ENCODE measurements around the gene DCLK2. TPM values are rescaled to one million over a fixed set of nuclear protein-coding genes. Genes with fewer than 3 reads are reported as not detected.

The DCLK2 gene
- total RNA-seq, 2 experiments from 2014 or later = not detected

DNA sequence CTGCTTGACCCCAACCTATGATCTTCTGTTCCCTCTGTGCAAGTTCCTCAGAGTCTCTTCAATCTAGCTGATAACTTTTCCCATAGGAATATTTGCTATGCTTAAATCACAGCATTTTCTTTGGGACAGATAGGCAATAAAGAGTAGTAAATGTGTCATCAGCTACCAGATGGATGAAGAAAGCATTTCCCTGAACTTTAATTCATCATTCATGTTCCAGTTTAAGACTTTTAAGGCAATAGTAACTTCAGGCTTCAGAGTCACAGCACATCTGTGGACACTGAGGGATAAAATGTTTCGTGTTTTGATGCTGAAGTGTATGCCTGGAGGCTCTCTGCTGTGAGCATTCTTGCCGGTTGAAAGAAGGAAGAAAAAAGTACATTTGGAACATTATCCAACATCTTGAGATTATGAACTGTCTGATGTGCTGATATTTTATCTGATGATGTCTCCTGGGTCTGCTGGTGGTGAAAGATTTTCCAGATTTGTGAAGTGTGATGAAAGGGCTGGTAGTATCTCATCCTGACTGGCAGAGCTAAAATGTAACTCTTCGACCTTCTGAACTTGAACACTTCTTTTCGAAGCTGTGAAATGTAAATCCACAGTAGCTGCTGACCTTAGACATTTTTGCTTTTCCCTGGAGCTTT, 133.7 kb downstream of the DCLK2 start:
- H3K4me1 ChIP-seq (ENCODE audit: insufficient read depth, low read length, poor library complexity, severe bottlenecking) = no peaks in the 10 kb centered on the region
- H4K20me1 ChIP-seq (ENCODE audit: insufficient read depth, low read length) = no peaks in the 10 kb centered on the region
- no peak overlapping the region for H2AFZ ChIP-seq (ENCODE audit: low read length)
- H3K9me2 ChIP-seq (ENCODE audit: insufficient read depth, low read length) = no peaks in the 10 kb centered on the region
- no peak overlapping the region for H3K4me3 ChIP-seq (ENCODE audit: low read depth, low read length, poor library complexity, severe bottlenecking)
- H3K9me3 ChIP-seq (ENCODE audit: low read length) = no peaks in the 10 kb centered on the region
- TF ChIP-seq, protein P1, sequence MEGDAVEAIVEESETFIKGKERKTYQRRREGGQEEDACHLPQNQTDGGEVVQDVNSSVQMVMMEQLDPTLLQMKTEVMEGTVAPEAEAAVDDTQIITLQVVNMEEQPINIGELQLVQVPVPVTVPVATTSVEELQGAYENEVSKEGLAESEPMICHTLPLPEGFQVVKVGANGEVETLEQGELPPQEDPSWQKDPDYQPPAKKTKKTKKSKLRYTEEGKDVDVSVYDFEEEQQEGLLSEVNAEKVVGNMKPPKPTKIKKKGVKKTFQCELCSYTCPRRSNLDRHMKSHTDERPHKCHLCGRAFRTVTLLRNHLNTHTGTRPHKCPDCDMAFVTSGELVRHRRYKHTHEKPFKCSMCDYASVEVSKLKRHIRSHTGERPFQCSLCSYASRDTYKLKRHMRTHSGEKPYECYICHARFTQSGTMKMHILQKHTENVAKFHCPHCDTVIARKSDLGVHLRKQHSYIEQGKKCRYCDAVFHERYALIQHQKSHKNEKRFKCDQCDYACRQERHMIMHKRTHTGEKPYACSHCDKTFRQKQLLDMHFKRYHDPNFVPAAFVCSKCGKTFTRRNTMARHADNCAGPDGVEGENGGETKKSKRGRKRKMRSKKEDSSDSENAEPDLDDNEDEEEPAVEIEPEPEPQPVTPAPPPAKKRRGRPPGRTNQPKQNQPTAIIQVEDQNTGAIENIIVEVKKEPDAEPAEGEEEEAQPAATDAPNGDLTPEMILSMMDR (conservative IDR thresholded peaks at IDR 0.05; ENCODE audit: low read length) = no peak
- no peak for TF ChIP-seq EZH2phosphoT487 (IDR thresholded peaks at IDR 0.05; ENCODE audit: borderline replicate concordance, low read depth, low read length)
- H3K79me2 ChIP-seq (ENCODE audit: insufficient read depth, low read depth, low read length) = no peaks in the 10 kb centered on the region
- BruUV-seq (replicated peaks) = no TSS peak
- no peak overlapping the region for H3K4me2 ChIP-seq (ENCODE audit: low read length)
- DNase-seq (ENCODE audit: low spot score) = no peak
- POLR2A ChIA-PET = interaction anchor here (0.6 kb wide), 1 partner anchor 281 kb away, joined by 3 read pairs; no protein-coding TSS in a partner anchor
- intact Hi-C loops (cut with micrococcal nuclease; ENCODE audit: unreplicated experiment) = no loop called here
- no peak overlapping the region for H3K27ac ChIP-seq (ENCODE audit: low read depth, low read length, poor library complexity, severe bottlenecking)
- no peaks in the 10 kb centered on the region for H3K36me3 ChIP-seq (ENCODE audit: insufficient read depth, low read length)
- CTCF ChIA-PET (ENCODE audit: unreplicated experiment) = no interaction called here

DNA sequence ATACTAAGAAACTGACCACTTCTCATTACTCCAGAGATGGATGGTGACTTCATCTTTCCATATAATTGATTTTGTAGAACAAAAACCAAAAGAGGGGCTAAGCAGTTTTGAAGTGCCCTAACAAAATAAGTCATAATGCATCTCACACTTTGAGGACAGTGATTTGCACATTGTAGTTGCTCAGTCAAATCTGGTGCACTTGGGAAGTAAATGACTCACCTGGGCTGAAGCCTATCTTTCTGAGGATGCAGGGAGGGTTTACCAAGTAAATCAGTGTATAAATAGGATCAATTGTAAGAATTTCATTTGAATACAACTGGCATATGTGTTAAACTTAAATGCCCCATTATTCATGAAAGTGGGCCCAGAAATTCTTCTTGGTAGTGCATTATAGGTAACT, 134.2 kb downstream of the DCLK2 start:
- intact Hi-C loops (cut with micrococcal nuclease; ENCODE audit: unreplicated experiment) = no loop called here
- BruUV-seq (replicated peaks) = no TSS peak
- no peak overlapping the region for H3K27ac ChIP-seq (ENCODE audit: low read depth, low read length, poor library complexity, severe bottlenecking)
- no peaks in the 10 kb centered on the region for H3K9me3 ChIP-seq (ENCODE audit: low read length)
- H3K79me2 ChIP-seq (ENCODE audit: insufficient read depth, low read depth, low read length) = no peaks in the 10 kb centered on the region
- ChIA-PET POLR2A (no interaction called here), CTCF (ENCODE audit: unreplicated experiment) (no interaction called here)
- no peaks in the 10 kb centered on the region for H3K36me3 ChIP-seq (ENCODE audit: insufficient read depth, low read length)
- H3K4me2 ChIP-seq (ENCODE audit: low read length) = no peak overlapping the region
- TF ChIP-seq, protein P1 (conservative IDR thresholded peaks at IDR 0.05; ENCODE audit: low read length) = no peak
- no peak for TF ChIP-seq EZH2phosphoT487 (IDR thresholded peaks at IDR 0.05; ENCODE audit: borderline replicate concordance, low read depth, low read length)
- H2AFZ ChIP-seq (ENCODE audit: low read length) = no peak overlapping the region
- no peaks in the 10 kb centered on the region for H3K9me2 ChIP-seq (ENCODE audit: insufficient read depth, low read length)
- no peaks in the 10 kb centered on the region for H3K4me1 ChIP-seq (ENCODE audit: insufficient read depth, low read length, poor library complexity, severe bottlenecking)
- H3K4me3 ChIP-seq (ENCODE audit: low read depth, low read length, poor library complexity, severe bottlenecking) = no peak overlapping the region
- H4K20me1 ChIP-seq (ENCODE audit: insufficient read depth, low read length) = no peaks in the 10 kb centered on the region
- no peak for DNase-seq (ENCODE audit: low spot score)

DNA sequence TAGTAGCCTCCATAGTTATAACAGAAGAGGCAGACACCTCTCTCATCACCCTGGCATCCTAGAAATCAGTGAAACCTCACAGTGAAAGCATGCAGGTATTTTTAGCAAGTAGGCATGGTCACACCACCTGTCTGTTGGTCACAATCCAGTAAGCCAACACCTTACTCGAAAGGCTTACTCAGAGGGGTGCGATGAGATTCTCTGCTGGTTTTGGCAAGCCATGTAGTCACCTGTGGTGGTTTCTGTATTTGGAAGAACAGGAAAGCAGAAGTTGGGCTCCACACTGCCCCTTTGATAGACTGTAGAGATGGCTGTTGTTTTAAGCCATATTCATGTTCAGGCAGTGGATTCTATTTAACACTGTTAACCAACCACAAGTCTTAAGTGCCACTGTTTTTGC, 134.7 kb downstream of the DCLK2 start:
- no peaks in the 10 kb centered on the region for H3K79me2 ChIP-seq (ENCODE audit: insufficient read depth, low read depth, low read length)
- BruUV-seq (replicated peaks) = no TSS peak
- H3K36me3 ChIP-seq (ENCODE audit: insufficient read depth, low read length) = no peaks in the 10 kb centered on the region
- H2AFZ ChIP-seq (ENCODE audit: low read length) = no peak overlapping the region
- peak; percentile 6 for DNase-seq (ENCODE audit: low spot score)
- TF ChIP-seq EZH2phosphoT487 (IDR thresholded peaks at IDR 0.05; ENCODE audit: borderline replicate concordance, low read depth, low read length) = no peak
- TF ChIP-seq, protein P1 (conservative IDR thresholded peaks at IDR 0.05; ENCODE audit: low read length) = no peak
- ChIA-PET CTCF (ENCODE audit: unreplicated experiment) (no interaction called here), POLR2A (no interaction called here)
- H3K4me3 ChIP-seq (ENCODE audit: low read depth, low read length, poor library complexity, severe bottlenecking) = no peak overlapping the region
- H3K4me2 ChIP-seq (ENCODE audit: low read length) = no peak overlapping the region
- no peaks in the 10 kb centered on the region for H4K20me1 ChIP-seq (ENCODE audit: insufficient read depth, low read length)
- no peak overlapping the region for H3K27ac ChIP-seq (ENCODE audit: low read depth, low read length, poor library complexity, severe bottlenecking)
- no peaks in the 10 kb centered on the region for H3K4me1 ChIP-seq (ENCODE audit: insufficient read depth, low read length, poor library complexity, severe bottlenecking)
- no peaks in the 10 kb centered on the region for H3K9me3 ChIP-seq (ENCODE audit: low read length)
- no peaks in the 10 kb centered on the region for H3K9me2 ChIP-seq (ENCODE audit: insufficient read depth, low read length)
- intact Hi-C loops (cut with micrococcal nuclease; ENCODE audit: unreplicated experiment) = no loop called here

All from OCI-LY7 (cell line).